Nephron (organoid): ENCODE data around the gene SARM1.

ENCODE experiments used
- H3K27ac Mint-ChIP-seq, 3 experiments: 2 replicates each; pipeline ENCODE4 v1.8.0; 2020; ENCODE audit warnings: mixed read lengths in 3 of 3, mild to moderate bottlenecking in 2 of 3, moderate library complexity in 1 of 3
- H3K27me3 Mint-ChIP-seq: 2 replicates; pipeline ENCODE4 v1.8.0; 2021; ENCODE audit warnings: low read depth, mild to moderate bottlenecking, moderate library complexity, mixed read lengths
- H3K36me3 Mint-ChIP-seq: 2 replicates; pipeline ENCODE4 v1.8.0; 2020; ENCODE audit warnings: low read depth, mixed read lengths
- H3K4me1 Mint-ChIP-seq: 2 replicates; pipeline ENCODE4 v1.8.0; 2020; ENCODE audit warnings: mixed read lengths
- H3K4me3 Mint-ChIP-seq, 3 experiments: 2 replicates each; pipeline ENCODE4 v1.8.0; 2020; ENCODE audit warnings: mild to moderate bottlenecking in 3 of 3, mixed read lengths in 3 of 3, moderate library complexity in 2 of 3
- H3K9me3 Mint-ChIP-seq: 2 replicates; pipeline ENCODE4 v1.8.0; 2020; ENCODE audit warnings: mixed read lengths
- TF ChIP-seq, protein P1 (sequence below), 3 experiments: fragments of 200-600 bp; sonication (generic); IDR thresholded peaks; one replicate each; pipeline ENCODE4 v1.5.0; 2021; ENCODE audit warnings: antibody characterized with exemption in 3 of 3; ENCODE audit not compliant: unreplicated experiment in 3 of 3

SARM1 gene

GRCh38 chr17:28357901-28358197 lies 13.6 kb upstream of the SARM1 start:
- Mint-ChIP-seq H3K27ac (peak overlapping the region; percentile 48 to 84 (median 74)), H3K27me3 (no peaks in the 10 kb centered on the region), H3K36me3 (peaks cover 49% of the 10 kb centered on the region), H3K9me3 (no peaks in the 10 kb centered on the region), H3K4me3 (peak overlapping the region; percentile 92 to 97 (median 93)), H3K4me1 (peaks cover 25% of the 10 kb centered on the region)
- TF ChIP-seq, protein P1, sequence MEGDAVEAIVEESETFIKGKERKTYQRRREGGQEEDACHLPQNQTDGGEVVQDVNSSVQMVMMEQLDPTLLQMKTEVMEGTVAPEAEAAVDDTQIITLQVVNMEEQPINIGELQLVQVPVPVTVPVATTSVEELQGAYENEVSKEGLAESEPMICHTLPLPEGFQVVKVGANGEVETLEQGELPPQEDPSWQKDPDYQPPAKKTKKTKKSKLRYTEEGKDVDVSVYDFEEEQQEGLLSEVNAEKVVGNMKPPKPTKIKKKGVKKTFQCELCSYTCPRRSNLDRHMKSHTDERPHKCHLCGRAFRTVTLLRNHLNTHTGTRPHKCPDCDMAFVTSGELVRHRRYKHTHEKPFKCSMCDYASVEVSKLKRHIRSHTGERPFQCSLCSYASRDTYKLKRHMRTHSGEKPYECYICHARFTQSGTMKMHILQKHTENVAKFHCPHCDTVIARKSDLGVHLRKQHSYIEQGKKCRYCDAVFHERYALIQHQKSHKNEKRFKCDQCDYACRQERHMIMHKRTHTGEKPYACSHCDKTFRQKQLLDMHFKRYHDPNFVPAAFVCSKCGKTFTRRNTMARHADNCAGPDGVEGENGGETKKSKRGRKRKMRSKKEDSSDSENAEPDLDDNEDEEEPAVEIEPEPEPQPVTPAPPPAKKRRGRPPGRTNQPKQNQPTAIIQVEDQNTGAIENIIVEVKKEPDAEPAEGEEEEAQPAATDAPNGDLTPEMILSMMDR (IDR thresholded peaks at IDR 0.05; ENCODE audit: unreplicated experiment in 3 of 3) = no peak

- H3K27me3 Mint-ChIP-seq = no peaks in the 10 kb centered on the region
- TF ChIP-seq, protein P1 (IDR thresholded peaks at IDR 0.05; ENCODE audit: unreplicated experiment in 3 of 3) = no peak
- H3K36me3 Mint-ChIP-seq = peaks cover 26% of the 10 kb centered on the region
- peaks cover 3% of the 10 kb centered on the region for H3K4me1 Mint-ChIP-seq
- no peak overlapping the region for H3K4me3 Mint-ChIP-seq
- no peaks in the 10 kb centered on the region for H3K9me3 Mint-ChIP-seq
- H3K27ac Mint-ChIP-seq = no peak overlapping the region
Measured at GRCh38 chr17:28363186-28363585, 8.3 kb upstream of the SARM1 start.

- no peaks in the 10 kb centered on the region for H3K27me3 Mint-ChIP-seq
- peaks cover 24% of the 10 kb centered on the region for H3K36me3 Mint-ChIP-seq
- H3K27ac Mint-ChIP-seq = no peak overlapping the region
- no peak overlapping the region for H3K4me3 Mint-ChIP-seq
- TF ChIP-seq, protein P1 (IDR thresholded peaks at IDR 0.05; ENCODE audit: unreplicated experiment in 3 of 3) = no peak
- no peaks in the 10 kb centered on the region for H3K9me3 Mint-ChIP-seq
- H3K4me1 Mint-ChIP-seq = no peaks in the 10 kb centered on the region
Measured at GRCh38 chr17:28363776-28364650, 7.5 kb upstream of the SARM1 start.

GRCh38 chr17:28364665-28365363 lies 6.7 kb upstream of the SARM1 start, which contains the start of gene SEBOX:
Gene SEBOX (minus strand): TSS chr17:28365199. CDS start chr17:28365151, 48 bp downstream.
- H3K27ac Mint-ChIP-seq = no peak within 1 kb of the TSS
- H3K27me3 Mint-ChIP-seq = no peaks in the 10 kb centered on the region
- no peaks in the 10 kb centered on the region for H3K9me3 Mint-ChIP-seq
- peaks cover 20% of the 10 kb centered on the region for H3K36me3 Mint-ChIP-seq
- H3K4me1 Mint-ChIP-seq = no peaks in the 10 kb centered on the region
- TF ChIP-seq, protein P1 (IDR thresholded peaks at IDR 0.05; ENCODE audit: unreplicated experiment in 3 of 3) = no peak
- no peak within 1 kb of the TSS for H3K4me3 Mint-ChIP-seq

- H3K27me3 Mint-ChIP-seq = no peaks in the 10 kb centered on the region
- peaks cover 17% of the 10 kb centered on the region for H3K36me3 Mint-ChIP-seq
- H3K4me3 Mint-ChIP-seq = no peak overlapping the region
- H3K27ac Mint-ChIP-seq = no peak overlapping the region
- TF ChIP-seq, protein P1 (IDR thresholded peaks at IDR 0.05; ENCODE audit: unreplicated experiment in 3 of 3) = no peak
- H3K9me3 Mint-ChIP-seq = no peaks in the 10 kb centered on the region
- peaks cover 5% of the 10 kb centered on the region for H3K4me1 Mint-ChIP-seq
Measured at GRCh38 chr17:28365487-28365886, 6.0 kb upstream of the SARM1 start.
